ENCODE measurements around the gene ITK. TPM values are rescaled to one million over a fixed set of nuclear protein-coding genes. Genes with fewer than 3 reads are reported as not detected.

Gene ITK
- total and polyA plus RNA-seq, 2 donors (not counting 1 experiment from before 2014, with no cell fraction given): 0.75 to 1.1 TPM

- H3K27me3 ChIP-seq (replicated peaks in 1 of 4; ENCODE audit: control extremely low read depth in 1 of 4, control insufficient read depth in 3 of 4, insufficient read depth in 4 of 4, low read length in 3 of 4): no peaks in the 10 kb centered on the region
- CTCF ChIA-PET: interaction anchor here (0.6 to 1.0 kb wide), 2 partner anchors 8 to 15 kb away, joined by 4 read pairs; no protein-coding TSS in a partner anchor
- peaks cover 0 to 4% (median 3%) of the 10 kb centered on the region in 3 donors for H3K9me3 ChIP-seq (ENCODE audit: control extremely low read depth in 1 of 3, control insufficient read depth in 2 of 3, insufficient read depth in 1 of 3, low read length in 2 of 3)
- TF ChIP-seq EZH2 (IDR thresholded peaks at IDR 0.05; ENCODE audit: borderline replicate concordance, insufficient read depth, low read depth, low read length, poor library complexity, severe bottlenecking) (no peak), CTCF (IDR thresholded peaks at IDR 0.05) (no peak)
- no peak overlapping the region for H3K4me3 ChIP-seq (ENCODE audit: control extremely low read depth in 1 of 5, extremely low read depth in 1 of 5, insufficient read depth in 1 of 5, low read depth in 2 of 5, low read length in 4 of 5)
- H3K27me3 Mint-ChIP-seq: no peaks in the 10 kb centered on the region
- no peaks in the 10 kb centered on the region for H3K79me2 ChIP-seq (ENCODE audit: control insufficient read depth, insufficient read depth, low read length)
- no peak for ATAC-seq (ENCODE audit: low read depth)
- no peak overlapping the region for H3K4me3 Mint-ChIP-seq
- POLR2A ChIA-PET: no interaction called here
- H3K27ac Mint-ChIP-seq: no peak overlapping the region
- no peak overlapping the region for H2AFZ ChIP-seq (ENCODE audit: insufficient read depth, low read depth, low read length, poor library complexity, severe bottlenecking)
- H3K4me2 ChIP-seq (replicated peaks; ENCODE audit: low read depth, low read length, poor library complexity, severe bottlenecking): no peak overlapping the region
- H3K9me3 Mint-ChIP-seq (ENCODE audit: insufficient read depth): peaks cover 2% of the 10 kb centered on the region
- intact Hi-C loops (cut with micrococcal nuclease): no loop called here
- H3K4me1 ChIP-seq (ENCODE audit: control insufficient read depth in 2 of 2, insufficient read depth in 2 of 2, low read length in 2 of 2): peaks cover 0 to 3% of the 10 kb centered on the region in 2 donors
- no peak for DNase-seq
- no peak overlapping the region for H3K9ac ChIP-seq (ENCODE audit: low read length)
- H3K36me3 ChIP-seq (replicated peaks in 1 of 2; ENCODE audit: control extremely low read depth in 1 of 2, control insufficient read depth in 1 of 2, extremely low read depth in 1 of 2, insufficient read depth in 2 of 2, low read length in 1 of 2): no peaks in the 10 kb centered on the region
- H3K27ac ChIP-seq (ENCODE audit: low read length in 2 of 2): no peak overlapping the region
- H4K20me1 ChIP-seq (ENCODE audit: control insufficient read depth, insufficient read depth, low read length, poor library complexity, severe bottlenecking): no peaks in the 10 kb centered on the region
- H3K4me1 Mint-ChIP-seq: peaks cover 4% of the 10 kb centered on the region
- WGBS (ENCODE audit: insufficient coverage): 96% methylated on average over 12 of the region's 14 CpGs
Observed at GRCh38 chr5:157165668-157166067, 15.0 kb upstream of the ITK start.

- ATAC-seq (ENCODE audit: low read depth): no peak
- Mint-ChIP-seq H3K9me3 (ENCODE audit: insufficient read depth) (peaks cover 2% of the 10 kb centered on the region), H3K4me1 (peaks cover 9% of the 10 kb centered on the region)
Observed at GRCh38 chr5:157166214-157167213, 14.1 kb upstream of the ITK start, which contains the start of gene GARIN3. Gene GARIN3, minus strand, starts transcription at chr5:157166264. Its CDS starts 96 bp downstream, at chr5:157166168.

More at GRCh38 chr5:157166214-157167213, 14.1 kb upstream of the ITK start, which contains the start of gene GARIN3:
- peaks cover 0 to 7% (median 5%) of the 10 kb centered on the region in 3 donors for H3K9me3 ChIP-seq (ENCODE audit: control extremely low read depth in 1 of 3, control insufficient read depth in 2 of 3, insufficient read depth in 1 of 3, low read length in 2 of 3)
- peaks cover 0 to 3% of the 10 kb centered on the region in 2 donors for H3K4me1 ChIP-seq (ENCODE audit: control insufficient read depth in 2 of 2, insufficient read depth in 2 of 2, low read length in 2 of 2)
- CTCF ChIA-PET: interaction anchor here (0.6 to 3.0 kb wide), 2 partner anchors 9 to 17 kb away, joined by 4 to 10 read pairs; no protein-coding TSS in a partner anchor
- H3K27ac ChIP-seq (ENCODE audit: low read length in 2 of 2): no peak within 1 kb of the TSS
- WGBS (ENCODE audit: insufficient coverage): 100% methylated on average over 4 of the region's 7 CpGs
- intact Hi-C loops (cut with micrococcal nuclease): no loop called here
- no peak within 1 kb of the TSS for H3K9ac ChIP-seq (ENCODE audit: low read length)
- H3K4me2 ChIP-seq (replicated peaks; ENCODE audit: low read depth, low read length, poor library complexity, severe bottlenecking): no peak within 1 kb of the TSS
- H3K4me3 ChIP-seq (ENCODE audit: control extremely low read depth in 1 of 5, extremely low read depth in 1 of 5, insufficient read depth in 1 of 5, low read depth in 2 of 5, low read length in 4 of 5): no peak within 1 kb of the TSS
- no peak for TF ChIP-seq EZH2 (IDR thresholded peaks at IDR 0.05; ENCODE audit: borderline replicate concordance, insufficient read depth, low read depth, low read length, poor library complexity, severe bottlenecking)
- TF ChIP-seq CTCF (IDR thresholded peaks at IDR 0.05): no peak
- DNase-seq: no peak
- no peaks in the 10 kb centered on the region for H3K79me2 ChIP-seq (ENCODE audit: control insufficient read depth, insufficient read depth, low read length)
- H4K20me1 ChIP-seq (ENCODE audit: control insufficient read depth, insufficient read depth, low read length, poor library complexity, severe bottlenecking): no peaks in the 10 kb centered on the region
- POLR2A ChIA-PET: no interaction called here
- H3K27me3 ChIP-seq (replicated peaks in 1 of 4; ENCODE audit: control extremely low read depth in 1 of 4, control insufficient read depth in 3 of 4, insufficient read depth in 4 of 4, low read length in 3 of 4): no peaks in the 10 kb centered on the region
- no peaks in the 10 kb centered on the region for H3K36me3 ChIP-seq (replicated peaks in 1 of 2; ENCODE audit: control extremely low read depth in 1 of 2, control insufficient read depth in 1 of 2, extremely low read depth in 1 of 2, insufficient read depth in 2 of 2, low read length in 1 of 2)
- H3K27ac Mint-ChIP-seq: no peak within 1 kb of the TSS
- H3K4me3 Mint-ChIP-seq: no peak within 1 kb of the TSS
- no peak within 1 kb of the TSS for H2AFZ ChIP-seq (ENCODE audit: insufficient read depth, low read depth, low read length, poor library complexity, severe bottlenecking)
- no peaks in the 10 kb centered on the region for H3K27me3 Mint-ChIP-seq

Measured in B cell (primary cell).